H9 (cell line): ENCODE results near the gene NOTCH1. TPM values are rescaled to one million over a fixed set of nuclear protein-coding genes. Genes with fewer than 3 reads are reported as not detected.

ENCODE experiments used
- DNase-seq: peaks from one replicate; pipeline ENCODE4 v3.0.0-alpha.2; 2017
- H2AFZ ChIP-seq: one replicate; pipeline ENCODE4 v1.6.1; 2013; ENCODE audit warnings: mild to moderate bottlenecking, low read length, control low read depth, moderate library complexity
- H2AK5ac ChIP-seq: 2 replicates; pipeline ENCODE4 v1.6.1; 2013; ENCODE audit warnings: low read length, control low read depth, mixed read lengths; ENCODE audit not compliant: insufficient read length
- H2BK120ac ChIP-seq: one replicate; pipeline ENCODE4 v1.6.1; 2013; ENCODE audit warnings: low read depth, mild to moderate bottlenecking, low read length, control low read depth, inconsistent platforms; ENCODE audit not compliant: poor library complexity, severe bottlenecking
- H2BK12ac ChIP-seq: 2 replicates; pipeline ENCODE4 v1.6.1; 2013; ENCODE audit warnings: low read length, control low read depth, mixed read lengths, low read depth; ENCODE audit not compliant: insufficient read length
- H2BK15ac ChIP-seq: 2 replicates; pipeline ENCODE4 v1.6.1; 2013; ENCODE audit warnings: low read depth, low read length, control low read depth
- H2BK20ac ChIP-seq: one replicate; pipeline ENCODE4 v1.6.1; 2013; ENCODE audit warnings: low read depth, mild to moderate bottlenecking, low read length, control low read depth, inconsistent platforms; ENCODE audit not compliant: poor library complexity, severe bottlenecking
- H2BK5ac ChIP-seq: 2 replicates; pipeline ENCODE4 v1.6.1; 2013; ENCODE audit warnings: low read length, control low read depth, mixed read lengths; ENCODE audit not compliant: insufficient read length
- H3K14ac ChIP-seq: 2 replicates; pipeline ENCODE4 v1.6.1; 2013; ENCODE audit warnings: low read length, control low read depth; ENCODE audit not compliant: insufficient read depth
- H3K18ac ChIP-seq: 2 replicates; pipeline ENCODE4 v1.6.1; 2013; ENCODE audit warnings: low read depth, mild to moderate bottlenecking, mixed read lengths, low read length, control low read depth; ENCODE audit not compliant: insufficient read length
- H3K23ac ChIP-seq: 2 replicates; pipeline ENCODE4 v1.6.1; 2013; ENCODE audit warnings: low read length, control low read depth, mixed read lengths, low read depth; ENCODE audit not compliant: insufficient read length
- H3K23me2 ChIP-seq: 2 replicates; pipeline ENCODE4 v1.6.1; 2013; ENCODE audit warnings: low read depth, mild to moderate bottlenecking, mixed read lengths, low read length, control low read depth; ENCODE audit not compliant: insufficient read length, poor library complexity, severe bottlenecking
- H3K27ac ChIP-seq: 2 replicates; pipeline ENCODE4 v1.5.1; 2013; ENCODE audit warnings: low read length, control low read depth, mixed read lengths, low read depth; ENCODE audit not compliant: insufficient read length
- H3K27me3 ChIP-seq: 2 replicates; pipeline ENCODE4 v1.6.1; 2013; ENCODE audit warnings: low read length, control low read depth, inconsistent platforms; ENCODE audit not compliant: insufficient read depth
- H3K4ac ChIP-seq: 2 replicates; pipeline ENCODE4 v1.6.1; 2013; ENCODE audit warnings: low read depth, mild to moderate bottlenecking, control low read depth, inconsistent platforms, low read length, moderate library complexity
- H3K4me1 ChIP-seq: 2 replicates; pipeline ENCODE4 v1.6.1; 2013; ENCODE audit warnings: low read length, control low read depth, inconsistent platforms; ENCODE audit not compliant: insufficient read depth
- H3K4me2 ChIP-seq: 2 replicates; pipeline ENCODE4 v1.6.1; 2013; ENCODE audit warnings: low read length, control low read depth, mixed read lengths; ENCODE audit not compliant: insufficient read length, insufficient read depth
- H3K56ac ChIP-seq: 2 replicates; pipeline ENCODE4 v1.6.1; 2013; ENCODE audit warnings: low read depth, mild to moderate bottlenecking, mixed read lengths, low read length, control low read depth; ENCODE audit not compliant: insufficient read length
- H3K79me1 ChIP-seq: 2 replicates; pipeline ENCODE4 v1.6.1; 2013; ENCODE audit warnings: low read depth, mild to moderate bottlenecking, moderate library complexity, low read length, control low read depth, inconsistent platforms; ENCODE audit not compliant: insufficient read depth, poor library complexity, severe bottlenecking
- H3K79me2 ChIP-seq: 2 replicates; pipeline ENCODE4 v1.6.1; 2013; ENCODE audit warnings: low read length, control low read depth, inconsistent platforms; ENCODE audit not compliant: insufficient read depth
- H3K9ac ChIP-seq: 2 replicates; pipeline ENCODE4 v1.6.1; 2013; ENCODE audit warnings: low read length, control low read depth, mixed read lengths; ENCODE audit not compliant: insufficient read length; ENCODE audit errors: extremely low read depth
- H3K9me3 ChIP-seq: one replicate; pipeline ENCODE4 v1.6.1; 2013; ENCODE audit warnings: low read depth, low read length, inconsistent platforms; ENCODE audit not compliant: control insufficient read depth
- H3T11ph ChIP-seq: one replicate; pipeline ENCODE4 v1.6.1; 2013; ENCODE audit warnings: mild to moderate bottlenecking, low read length, control low read depth, inconsistent platforms
- H4K20me1 ChIP-seq: one replicate; pipeline ENCODE4 v1.6.1; 2013; ENCODE audit not compliant: control insufficient read depth, insufficient read length, insufficient read depth
- H4K5ac ChIP-seq: 2 replicates; pipeline ENCODE4 v1.6.1; 2013; ENCODE audit warnings: low read depth, mild to moderate bottlenecking, mixed read lengths, low read length, control low read depth; ENCODE audit not compliant: insufficient read length
- H4K8ac ChIP-seq: replicated peaks from 2 replicates; pipeline ENCODE4 v1.6.1; 2013; ENCODE audit warnings: low read length, control low read depth, mixed read lengths, low read depth; ENCODE audit not compliant: insufficient read length
- H4K91ac ChIP-seq: 2 replicates; pipeline ENCODE4 v1.6.1; 2013; ENCODE audit warnings: low read depth, mild to moderate bottlenecking, moderate library complexity, mixed read lengths, low read length, control low read depth; ENCODE audit not compliant: insufficient read length
- H3K27ac Mint-ChIP-seq, 3 experiments: 2 replicates in 2 of 3; 3 replicates in 1 of 3; pipeline ENCODE4 v1.8.0; 2020 to 2021; ENCODE audit warnings: mixed read lengths in 3 of 3, mild to moderate bottlenecking in 1 of 3, moderate library complexity in 1 of 3
- H3K27me3 Mint-ChIP-seq: 2 replicates; pipeline ENCODE4 v1.8.0; 2021; ENCODE audit warnings: low read depth, mild to moderate bottlenecking, moderate library complexity, mixed read lengths
- H3K36me3 Mint-ChIP-seq, 3 experiments: 2 replicates in 2 of 3; 3 replicates in 1 of 3; pipeline ENCODE4 v1.8.0; 2020 to 2021; ENCODE audit warnings: low read depth in 3 of 3, mixed read lengths in 3 of 3; ENCODE audit not compliant: insufficient read depth in 1 of 3
- H3K4me1 Mint-ChIP-seq, 2 experiments: 2 replicates each; pipeline ENCODE4 v1.8.0; 2020; ENCODE audit warnings: mixed read lengths in 2 of 2
- H3K4me3 Mint-ChIP-seq, 2 experiments: 2 replicates in 1 of 2; 3 replicates in 1 of 2; pipeline ENCODE4 v1.8.0; 2020 to 2021; ENCODE audit warnings: mild to moderate bottlenecking in 2 of 2, mixed read lengths in 2 of 2, moderate library complexity in 1 of 2
- H3K9me3 Mint-ChIP-seq, 2 experiments: 2 replicates in 1 of 2; 3 replicates in 1 of 2; pipeline ENCODE4 v1.8.0; 2020; ENCODE audit warnings: mild to moderate bottlenecking in 2 of 2, mixed read lengths in 2 of 2, moderate library complexity in 1 of 2
- WGBS: extraction: QIAGEN DNeasy Blood & Tissue Kit; methylation state at CpG from one replicate; pipeline ENCODE4 v1.1.7; 2013; ENCODE audit warnings: missing lambda C conversion rate, low lambda C conversion rate, mixed read lengths; ENCODE audit not compliant: insufficient read length; ENCODE audit errors: extremely low coverage; 5-methylcytosine and 5-hydroxymethylcytosine counted together
- total RNA-seq: library from RNA; stranded (reverse); gene quantifications from 2 replicates; pipeline ENCODE4 v1.2.1, GENCODE V29; 2021
- TF ChIP-seq, protein P1 (sequence below): fragments of 200-600 bp; sonication (generic); conservative IDR thresholded peaks from 3 replicates; pipeline ENCODE4 v1.8.0; 2021; ENCODE audit warnings: antibody characterized with exemption, mild to moderate bottlenecking

The NOTCH1 gene
- total RNA-seq, 1 experiment from 2014 or later = 71.6 TPM

DNA sequence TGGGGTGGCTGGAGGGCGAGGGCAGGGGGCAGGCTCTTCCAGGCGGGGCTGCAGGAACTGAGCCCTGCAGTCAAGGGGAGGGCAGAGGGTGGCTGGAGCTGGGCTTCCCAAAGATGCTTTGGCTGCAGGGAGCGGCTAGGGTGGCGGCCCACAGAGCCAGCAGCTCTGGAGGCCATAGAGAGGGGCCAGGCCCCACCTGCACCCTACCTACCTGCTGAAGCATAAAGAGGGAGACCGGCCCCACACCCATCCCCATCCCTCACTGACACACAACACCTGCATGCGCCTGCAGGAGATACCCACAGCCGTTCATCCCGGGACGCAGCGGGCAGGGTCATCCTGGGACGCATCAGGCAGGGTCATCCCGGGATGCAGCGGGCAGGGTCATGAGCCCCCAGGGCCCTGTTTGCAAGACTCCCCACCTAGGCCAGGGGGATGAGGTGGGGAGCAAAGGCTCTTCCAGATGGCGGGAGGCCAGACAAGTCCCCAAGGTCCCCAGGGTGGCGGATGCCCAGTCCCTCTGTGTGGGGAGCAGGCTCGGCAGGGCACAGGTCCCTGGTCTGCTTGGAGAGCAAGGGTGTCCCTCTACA is 39.8 kb upstream of the NOTCH1 start:
- Histone ChIP-seq H3K4ac (no peak overlapping the region), H3T11ph (no peak overlapping the region), H4K8ac (no peak overlapping the region), H3K27me3 (no peaks in the 10 kb centered on the region), H3K27ac (no peak overlapping the region), H3K56ac (no peak overlapping the region), H4K5ac (no peak overlapping the region), H2BK120ac (no peak overlapping the region), H2BK15ac (no peak overlapping the region), H2BK20ac (no peak overlapping the region), H2AFZ (no peak overlapping the region), H3K9ac (no peak overlapping the region), H3K4me1 (peaks cover 4% of the 10 kb centered on the region; the same call in 1 of the 2 replicates), H3K4me2 (no peak overlapping the region), H4K91ac (no peak overlapping the region), H3K14ac (no peak overlapping the region), H3K23ac (no peak overlapping the region), H3K23me2 (peaks cover 3% of the 10 kb centered on the region), H3K9me3 (no peaks in the 10 kb centered on the region), H4K20me1 (no peaks in the 10 kb centered on the region), H2AK5ac (no peak overlapping the region), H2BK12ac (no peak overlapping the region), H3K79me1 (no peaks in the 10 kb centered on the region), H2BK5ac (no peak overlapping the region), H3K79me2 (no peaks in the 10 kb centered on the region), H3K18ac (no peak overlapping the region)
- no peak for DNase-seq
- no peak overlapping the region for H3K27ac Mint-ChIP-seq
- H3K9me3 Mint-ChIP-seq = peaks cover 0 to 3% of the 10 kb centered on the region in 2 experiments; a peak in 2 of 5 replicates
- H3K27me3 Mint-ChIP-seq = peaks cover 2% of the 10 kb centered on the region
- H3K4me3 Mint-ChIP-seq = no peak overlapping the region
- TF ChIP-seq, protein P1, sequence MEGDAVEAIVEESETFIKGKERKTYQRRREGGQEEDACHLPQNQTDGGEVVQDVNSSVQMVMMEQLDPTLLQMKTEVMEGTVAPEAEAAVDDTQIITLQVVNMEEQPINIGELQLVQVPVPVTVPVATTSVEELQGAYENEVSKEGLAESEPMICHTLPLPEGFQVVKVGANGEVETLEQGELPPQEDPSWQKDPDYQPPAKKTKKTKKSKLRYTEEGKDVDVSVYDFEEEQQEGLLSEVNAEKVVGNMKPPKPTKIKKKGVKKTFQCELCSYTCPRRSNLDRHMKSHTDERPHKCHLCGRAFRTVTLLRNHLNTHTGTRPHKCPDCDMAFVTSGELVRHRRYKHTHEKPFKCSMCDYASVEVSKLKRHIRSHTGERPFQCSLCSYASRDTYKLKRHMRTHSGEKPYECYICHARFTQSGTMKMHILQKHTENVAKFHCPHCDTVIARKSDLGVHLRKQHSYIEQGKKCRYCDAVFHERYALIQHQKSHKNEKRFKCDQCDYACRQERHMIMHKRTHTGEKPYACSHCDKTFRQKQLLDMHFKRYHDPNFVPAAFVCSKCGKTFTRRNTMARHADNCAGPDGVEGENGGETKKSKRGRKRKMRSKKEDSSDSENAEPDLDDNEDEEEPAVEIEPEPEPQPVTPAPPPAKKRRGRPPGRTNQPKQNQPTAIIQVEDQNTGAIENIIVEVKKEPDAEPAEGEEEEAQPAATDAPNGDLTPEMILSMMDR = no peak
- H3K4me1 Mint-ChIP-seq = peaks cover 29 to 42% of the 10 kb centered on the region in 2 experiments
- no CpG with 5 or more reads among the region's 16 CpGs for WGBS
- H3K36me3 Mint-ChIP-seq = no peaks in the 10 kb centered on the region
